H1 (cell line): ENCODE data around the gene LTO1.

Source experiments
- BACH1 ChIP-seq: IDR thresholded peaks from 2 replicates; pipeline ENCODE4 v1.6.1; 2012; ENCODE audit warnings: low read length, improper control_type of control experiment
- CTBP2 ChIP-seq: IDR thresholded peaks from 2 replicates; pipeline ENCODE4 v1.7.0; 2011; ENCODE audit warnings: borderline replicate concordance, mild to moderate bottlenecking, moderate library complexity, mixed read lengths, low read length; ENCODE audit not compliant: insufficient read depth, insufficient read length
- EGR1 ChIP-seq: IDR thresholded peaks from 2 replicates; pipeline ENCODE4 v1.6.1; 2011; ENCODE audit warnings: low read depth, low read length, borderline replicate concordance
- EP300 ChIP-seq, 2 experiments: IDR thresholded peaks; 1 replicate in 1 of 2; 2 replicates in 1 of 2; pipeline ENCODE4 v1.6.1; 2011 to 2012; ENCODE audit warnings: low read depth in 2 of 2, low read length in 2 of 2, mild to moderate bottlenecking in 2 of 2, borderline replicate concordance in 1 of 2, inconsistent platforms in 1 of 2, moderate library complexity in 1 of 2
- FOSL1 ChIP-seq: IDR thresholded peaks from 2 replicates; pipeline ENCODE4 v1.6.1; 2011; ENCODE audit warnings: mild to moderate bottlenecking, low read depth, low read length, moderate library complexity; ENCODE audit not compliant: insufficient read depth
- GABPA ChIP-seq: IDR thresholded peaks from 2 replicates; pipeline ENCODE4 v1.6.1; 2011; ENCODE audit warnings: mild to moderate bottlenecking, low read length, moderate library complexity, borderline replicate concordance; ENCODE audit not compliant: insufficient read depth
- KDM1A ChIP-seq: fragments of 200-600, 300-600 bp; sonication (generic); IDR thresholded peaks from 2 replicates; pipeline ENCODE4 v1.7.1; 2016; ENCODE audit warnings: mild to moderate bottlenecking, low read length, borderline replicate concordance
- MAFK ChIP-seq: IDR thresholded peaks from 2 replicates; pipeline ENCODE4 v1.6.1; 2012; ENCODE audit warnings: low read depth, mild to moderate bottlenecking, improper control_type of control experiment, low read length
- POLR2A ChIP-seq, 2 experiments: IDR thresholded peaks; 1 replicate in 1 of 2; 2 replicates in 1 of 2; pipeline ENCODE4 v1.6.1; 2011; ENCODE audit warnings: low read depth in 2 of 2, low read length in 2 of 2, mild to moderate bottlenecking in 2 of 2; ENCODE audit errors: control extremely low read depth in 1 of 2
- RBBP5 ChIP-seq: IDR thresholded peaks from 2 replicates; pipeline ENCODE4 v1.7.1; 2012; ENCODE audit warnings: low read depth, mild to moderate bottlenecking, inconsistent platforms, low read length, moderate library complexity, borderline replicate concordance
- SP1 ChIP-seq: IDR thresholded peaks from 2 replicates; pipeline ENCODE4 v1.6.1; 2011; ENCODE audit warnings: low read depth, low read length
- SRF ChIP-seq: IDR thresholded peaks from 2 replicates; pipeline ENCODE4 v1.6.1; 2011; ENCODE audit warnings: mild to moderate bottlenecking, low read depth, low read length, moderate library complexity
- TF ChIP-seq, protein P1 (sequence below), 3 experiments: IDR thresholded peaks; 1 replicate in 2 of 3; 2 replicates in 1 of 3; pipeline versions ENCODE4 v1.5.1 to v1.6.1; 2011; ENCODE audit warnings: low read length in 3 of 3, mild to moderate bottlenecking in 3 of 3, inconsistent platforms in 2 of 3, low read depth in 1 of 3, moderate library complexity in 1 of 3; ENCODE audit not compliant: insufficient read depth in 1 of 3; ENCODE audit errors: control extremely low read depth in 1 of 3
- TF ChIP-seq, protein P2 (sequence below): IDR thresholded peaks from 2 replicates; pipeline ENCODE4 v1.6.1; 2012; ENCODE audit warnings: inconsistent platforms

DNA sequence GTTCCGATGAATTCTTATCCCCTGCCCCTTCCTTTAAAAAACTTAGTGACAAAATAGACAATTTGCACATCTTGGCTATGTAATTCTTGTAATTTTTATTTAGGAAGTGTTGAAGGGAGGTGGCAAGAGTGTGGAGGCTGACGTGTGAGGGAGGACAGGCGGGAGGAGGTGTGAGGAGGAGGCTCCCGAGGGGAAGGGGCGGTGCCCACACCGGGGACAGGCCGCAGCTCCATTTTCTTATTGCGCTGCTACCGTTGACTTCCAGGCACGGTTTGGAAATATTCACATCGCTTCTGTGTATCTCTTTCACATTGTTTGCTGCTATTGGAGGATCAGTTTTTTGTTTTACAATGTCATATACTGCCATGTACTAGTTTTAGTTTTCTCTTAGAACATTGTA is 22.2 kb downstream of the LTO1 start:
- TF ChIP-seq, protein P1, sequence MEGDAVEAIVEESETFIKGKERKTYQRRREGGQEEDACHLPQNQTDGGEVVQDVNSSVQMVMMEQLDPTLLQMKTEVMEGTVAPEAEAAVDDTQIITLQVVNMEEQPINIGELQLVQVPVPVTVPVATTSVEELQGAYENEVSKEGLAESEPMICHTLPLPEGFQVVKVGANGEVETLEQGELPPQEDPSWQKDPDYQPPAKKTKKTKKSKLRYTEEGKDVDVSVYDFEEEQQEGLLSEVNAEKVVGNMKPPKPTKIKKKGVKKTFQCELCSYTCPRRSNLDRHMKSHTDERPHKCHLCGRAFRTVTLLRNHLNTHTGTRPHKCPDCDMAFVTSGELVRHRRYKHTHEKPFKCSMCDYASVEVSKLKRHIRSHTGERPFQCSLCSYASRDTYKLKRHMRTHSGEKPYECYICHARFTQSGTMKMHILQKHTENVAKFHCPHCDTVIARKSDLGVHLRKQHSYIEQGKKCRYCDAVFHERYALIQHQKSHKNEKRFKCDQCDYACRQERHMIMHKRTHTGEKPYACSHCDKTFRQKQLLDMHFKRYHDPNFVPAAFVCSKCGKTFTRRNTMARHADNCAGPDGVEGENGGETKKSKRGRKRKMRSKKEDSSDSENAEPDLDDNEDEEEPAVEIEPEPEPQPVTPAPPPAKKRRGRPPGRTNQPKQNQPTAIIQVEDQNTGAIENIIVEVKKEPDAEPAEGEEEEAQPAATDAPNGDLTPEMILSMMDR (IDR thresholded peaks at IDR 0.05; ENCODE audit: control extremely low read depth in 1 of 3, insufficient read depth in 1 of 3, low read depth in 1 of 3, low read length in 3 of 3), result no peak
- TF ChIP-seq KDM1A (no peak), EP300 (IDR thresholded peaks at IDR 0.05; ENCODE audit: borderline replicate concordance in 1 of 2, low read depth in 2 of 2, low read length in 2 of 2) (no peak), FOSL1 (no peak), SP1 (no peak), RBBP5 (no peak), GABPA (no peak), BACH1 (no peak), MAFK (no peak), CTBP2 (no peak), EGR1 (no peak), POLR2A (IDR thresholded peaks at IDR 0.05; ENCODE audit: control extremely low read depth in 1 of 2, low read depth in 2 of 2, low read length in 2 of 2) (no peak), SRF (no peak)
- TF ChIP-seq, protein P2, sequence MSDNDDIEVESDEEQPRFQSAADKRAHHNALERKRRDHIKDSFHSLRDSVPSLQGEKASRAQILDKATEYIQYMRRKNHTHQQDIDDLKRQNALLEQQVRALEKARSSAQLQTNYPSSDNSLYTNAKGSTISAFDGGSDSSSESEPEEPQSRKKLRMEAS, result no peak
